Activated CD4-positive, alpha-beta T cell treated with anti-CD3 and anti-CD28 coated beads for 36 hours (primary cell): ENCODE data around the gene BRIP1. TPM values are rescaled to one million over a fixed set of nuclear protein-coding genes. Genes with fewer than 3 reads are reported as not detected.

Experiments used
- ATAC-seq: fragments of 200-7000 bp; cut with Tn5 transposase; one replicate; pipeline ENCODE4 v1.10.0; 2021; ENCODE audit warnings: mild to moderate bottlenecking, moderate library complexity
- CTCF ChIA-PET: fragments of 350-600 bp; sonication (Branson Sonifier 250); formaldehyde crosslinking; loops from one replicate; lab custom pipeline; 2021; ENCODE audit warnings: antibody characterized with exemption; lab: Charles Lee
- POLR2A ChIA-PET: fragments of 350-600 bp; sonication (Branson Sonifier 250); formaldehyde crosslinking; loops from one replicate; lab custom pipeline; 2021; ENCODE audit warnings: antibody characterized with exemption, inconsistent platforms; lab: Charles Lee
- DNase-seq: peaks from one replicate; pipeline ENCODE4 v3.0.0-alpha.2; 2020
- H3K27ac Mint-ChIP-seq: one replicate; pipeline ENCODE4 v1.8.0; 2021; ENCODE audit warnings: mixed read lengths
- H3K27me3 Mint-ChIP-seq: one replicate; pipeline ENCODE4 v1.8.0; 2021; ENCODE audit warnings: mixed read lengths
- H3K36me3 Mint-ChIP-seq: one replicate; pipeline ENCODE4 v1.8.0; 2021; ENCODE audit warnings: low read depth, mixed read lengths
- H3K4me1 Mint-ChIP-seq: one replicate; pipeline ENCODE4 v1.8.0; 2021; ENCODE audit warnings: mixed read lengths
- H3K4me3 Mint-ChIP-seq: one replicate; pipeline ENCODE4 v1.8.0; 2021; ENCODE audit warnings: mild to moderate bottlenecking, moderate library complexity, mixed read lengths
- H3K9me3 Mint-ChIP-seq: one replicate; pipeline ENCODE4 v1.8.0; 2021; ENCODE audit warnings: low read depth, mixed read lengths
- intact Hi-C, 2 experiments: fragments of 100-400 bp; cut with DNase I in 1 of 2; cut with micrococcal nuclease in 1 of 2; formaldehyde crosslinking; loops; one replicate each; pipeline versions ENCODE4 v1.14.2 to v1.15.1; 2022 to 2024; cut with DNase I, micrococcal nuclease
- total RNA-seq, 2 experiments: library from RNA; stranded (reverse); gene quantifications; one replicate each; pipeline ENCODE4 v1.2.3, GENCODE V29; 2021

The BRIP1 gene
- total RNA-seq, 2 experiments from 2014 or later: 15.4 to 16.2 TPM

DNA sequence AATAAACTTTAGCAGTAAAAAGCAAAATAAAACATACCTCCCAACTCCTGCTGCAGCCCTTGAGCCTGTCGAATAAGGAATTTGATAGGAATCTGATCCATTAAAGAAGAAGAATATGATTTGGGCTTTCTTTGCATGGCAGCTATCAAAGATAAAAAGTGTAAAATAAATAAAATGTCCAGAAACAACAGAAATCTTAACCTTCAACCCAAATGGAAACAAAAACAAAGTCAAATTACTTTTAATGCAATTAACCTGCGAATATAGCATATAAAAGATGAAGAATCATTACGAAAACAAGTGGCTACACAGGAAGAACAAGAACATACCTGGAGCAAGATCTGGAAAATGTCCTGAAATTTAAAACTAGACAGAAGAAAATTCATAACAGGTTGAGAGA, 21.5 kb upstream of the BRIP1 start:
- Mint-ChIP-seq H3K27me3 (no peaks in the 10 kb centered on the region), H3K4me1 (no peaks in the 10 kb centered on the region), H3K27ac (no peak overlapping the region), H3K4me3 (no peak overlapping the region), H3K36me3 (peaks cover 36% of the 10 kb centered on the region), H3K9me3 (no peaks in the 10 kb centered on the region)
- intact Hi-C loops: no loop called here
- CTCF ChIA-PET: interaction anchor here (0.6 kb wide), 1 partner anchor 192 kb away, joined by 3 read pairs; no protein-coding TSS in a partner anchor
- ATAC-seq: no peak
- DNase-seq: no peak
- POLR2A ChIA-PET: interaction anchor here (0.7 kb wide), 1 partner anchor 40 kb away, joined by 6 read pairs; no protein-coding TSS in a partner anchor

DNA sequence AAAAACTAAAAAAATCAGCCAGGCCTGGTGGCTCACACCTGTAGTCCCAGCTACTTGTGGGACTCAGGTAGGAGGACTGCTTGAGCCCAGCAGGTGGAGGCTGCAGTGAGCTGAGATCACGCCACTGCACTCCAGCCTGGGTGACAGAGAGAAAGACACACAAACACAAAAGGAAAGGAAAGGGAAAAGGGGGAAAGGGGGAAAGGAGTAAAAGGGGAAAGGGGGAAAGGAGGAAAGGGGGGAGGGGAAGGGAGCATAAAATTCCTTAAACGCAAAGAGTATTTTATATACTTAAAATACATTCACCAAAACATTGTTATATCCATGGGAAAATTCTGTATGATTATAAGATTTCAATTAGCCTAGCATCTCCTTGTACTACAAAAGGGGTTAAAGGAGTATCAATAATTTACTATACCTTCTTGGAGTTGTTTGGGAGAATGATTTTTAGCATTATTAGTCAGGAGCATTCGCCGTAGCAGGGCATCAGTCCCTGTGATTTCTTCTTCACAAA, 17.3 kb upstream of the BRIP1 start:
- Mint-ChIP-seq H3K4me3 (no peak overlapping the region), H3K9me3 (no peaks in the 10 kb centered on the region), H3K27me3 (no peaks in the 10 kb centered on the region), H3K4me1 (no peaks in the 10 kb centered on the region), H3K36me3 (peaks cover 34% of the 10 kb centered on the region), H3K27ac (no peak overlapping the region)
- POLR2A ChIA-PET: no interaction called here
- DNase-seq (no peak), ATAC-seq (no peak)
- intact Hi-C loops: no loop called here
- CTCF ChIA-PET: no interaction called here

DNA sequence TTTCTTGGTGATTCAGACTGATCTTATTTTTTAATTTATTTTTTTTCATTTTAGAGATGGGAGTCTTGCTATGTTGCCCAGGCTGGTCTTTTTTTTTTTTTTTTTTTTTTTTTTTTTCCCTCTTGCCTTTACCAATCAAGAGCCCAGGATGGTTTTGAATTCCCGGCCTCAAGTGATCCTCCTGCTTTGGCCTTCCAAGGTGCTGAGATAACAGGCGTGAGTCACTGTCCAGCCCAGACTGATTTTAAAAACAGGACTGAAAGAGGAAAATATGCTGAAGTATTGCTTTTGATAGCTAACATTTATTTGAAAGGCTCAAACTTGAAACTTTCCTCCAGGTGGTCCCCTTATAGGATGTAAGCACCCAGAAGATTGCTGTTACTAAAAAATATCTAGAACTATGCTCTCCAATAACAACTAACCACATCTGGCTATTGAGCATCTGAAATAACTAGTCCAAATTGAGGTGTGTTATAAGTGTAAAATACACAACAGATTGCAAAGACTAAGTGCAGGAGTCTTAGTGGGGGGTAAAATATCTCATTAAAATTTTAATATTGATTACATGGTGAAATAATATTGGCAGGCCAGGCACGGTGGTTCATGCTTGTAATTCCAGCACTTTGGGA, 15.8 kb upstream of the BRIP1 start:
- ChIA-PET POLR2A (no interaction called here), CTCF (no interaction called here)
- peaks cover 32% of the 10 kb centered on the region for H3K36me3 Mint-ChIP-seq

DNA sequence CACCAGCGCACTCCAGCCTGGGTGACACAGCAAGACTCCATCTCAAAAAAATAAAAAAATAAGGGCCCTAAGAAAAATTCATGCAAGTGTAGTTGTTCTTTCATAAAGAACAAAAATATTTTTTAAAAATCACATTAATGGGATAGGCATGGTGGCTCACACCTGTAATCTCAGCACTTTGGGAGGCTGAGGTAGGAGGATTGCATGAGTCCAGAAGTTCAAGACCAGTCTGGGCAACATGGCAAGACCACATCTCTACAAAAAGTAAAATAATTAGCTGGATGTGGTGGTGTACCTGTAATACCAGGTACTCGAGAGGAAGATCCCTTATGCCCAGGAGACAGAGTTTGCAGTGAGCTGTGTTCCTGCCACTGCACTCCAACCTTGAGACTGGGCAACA, 15.2 kb upstream of the BRIP1 start:
- CTCF ChIA-PET: no interaction called here
- POLR2A ChIA-PET: interaction anchor here (0.7 kb wide), 1 partner anchor 1530 kb away, joined by 3 read pairs; no protein-coding TSS in a partner anchor

More for the DNA sequence above, 15.8 kb upstream of the BRIP1 start:
- no peak for ATAC-seq
- Mint-ChIP-seq H3K4me1 (no peaks in the 10 kb centered on the region), H3K27ac (no peak overlapping the region), H3K9me3 (no peaks in the 10 kb centered on the region), H3K27me3 (no peaks in the 10 kb centered on the region), H3K4me3 (no peak overlapping the region)
- no peak for DNase-seq
- intact Hi-C loops: no loop called here

DNA sequence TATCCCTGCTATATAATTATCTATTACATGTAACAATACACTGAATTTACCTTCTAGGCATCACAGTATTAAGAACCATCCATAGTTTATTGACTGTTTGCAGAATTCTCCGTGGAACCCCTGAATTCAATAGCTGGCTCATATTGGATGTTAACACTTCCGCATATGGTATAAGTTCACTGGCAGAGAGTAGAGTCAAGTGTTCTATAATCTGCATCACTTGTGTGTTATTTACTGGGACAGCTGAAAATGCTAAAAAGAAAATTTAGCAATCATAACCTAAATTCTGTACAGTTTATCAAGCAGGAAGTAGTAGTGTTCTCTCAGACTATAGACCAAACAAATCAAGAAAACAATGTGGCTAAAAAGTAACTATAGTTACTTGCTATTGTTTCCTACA, 14.5 kb upstream of the BRIP1 start:
- CTCF ChIA-PET: no interaction called here
- DNase-seq (no peak), ATAC-seq (no peak)
- H3K4me3 Mint-ChIP-seq: no peak overlapping the region
- H3K4me1 Mint-ChIP-seq: peaks cover 4% of the 10 kb centered on the region
- POLR2A ChIA-PET: interaction anchor here (0.7 kb wide), 1 partner anchor 1530 kb away, joined by 3 read pairs; no protein-coding TSS in a partner anchor
- H3K27ac Mint-ChIP-seq: no peak overlapping the region
- H3K36me3 Mint-ChIP-seq: peaks cover 37% of the 10 kb centered on the region
- no peaks in the 10 kb centered on the region for H3K9me3 Mint-ChIP-seq
- intact Hi-C loops: no loop called here
- H3K27me3 Mint-ChIP-seq: no peaks in the 10 kb centered on the region

More for the DNA sequence above, 15.2 kb upstream of the BRIP1 start:
- H3K9me3 Mint-ChIP-seq: no peaks in the 10 kb centered on the region
- no peak overlapping the region for H3K27ac Mint-ChIP-seq
- DNase-seq: no peak
- H3K4me3 Mint-ChIP-seq: no peak overlapping the region
- peaks cover 4% of the 10 kb centered on the region for H3K4me1 Mint-ChIP-seq
- H3K36me3 Mint-ChIP-seq: peaks cover 36% of the 10 kb centered on the region
- no peak for ATAC-seq
- intact Hi-C loops: no loop called here
- H3K27me3 Mint-ChIP-seq: no peaks in the 10 kb centered on the region

DNA sequence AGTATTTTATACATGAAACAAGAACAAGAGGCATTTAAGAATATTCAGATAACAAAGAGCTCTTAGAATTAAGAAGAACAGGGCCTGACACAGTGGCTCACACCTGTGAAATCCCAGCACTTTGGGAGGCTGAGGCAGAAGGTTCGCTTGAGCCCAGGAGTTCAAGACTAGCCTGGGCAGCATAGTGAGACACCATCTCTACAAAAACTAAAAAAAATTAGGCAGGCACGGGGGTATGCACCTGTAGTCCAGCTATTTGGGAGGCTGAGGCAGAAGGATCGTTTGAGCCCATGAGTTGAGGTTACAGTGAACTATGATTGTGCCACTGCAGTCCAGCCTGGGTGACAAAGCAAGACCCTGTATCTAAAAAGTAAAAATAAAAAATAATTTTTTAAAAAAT, 12.5 kb upstream of the BRIP1 start:
- no peak for ATAC-seq
- CTCF ChIA-PET: no interaction called here
- H3K36me3 Mint-ChIP-seq: peaks cover 29% of the 10 kb centered on the region
- no peaks in the 10 kb centered on the region for H3K27me3 Mint-ChIP-seq
- no peak overlapping the region for H3K4me3 Mint-ChIP-seq
- DNase-seq: no peak
- peaks cover 4% of the 10 kb centered on the region for H3K4me1 Mint-ChIP-seq
- intact Hi-C loops: no loop called here
- H3K9me3 Mint-ChIP-seq: no peaks in the 10 kb centered on the region
- POLR2A ChIA-PET: interaction anchor here (0.5 to 1.7 kb wide), 2 partner anchors 12 to 40 kb away, joined by 4 to 5 read pairs; partner anchors contain the start of gene BRIP1
- no peak overlapping the region for H3K27ac Mint-ChIP-seq

DNA sequence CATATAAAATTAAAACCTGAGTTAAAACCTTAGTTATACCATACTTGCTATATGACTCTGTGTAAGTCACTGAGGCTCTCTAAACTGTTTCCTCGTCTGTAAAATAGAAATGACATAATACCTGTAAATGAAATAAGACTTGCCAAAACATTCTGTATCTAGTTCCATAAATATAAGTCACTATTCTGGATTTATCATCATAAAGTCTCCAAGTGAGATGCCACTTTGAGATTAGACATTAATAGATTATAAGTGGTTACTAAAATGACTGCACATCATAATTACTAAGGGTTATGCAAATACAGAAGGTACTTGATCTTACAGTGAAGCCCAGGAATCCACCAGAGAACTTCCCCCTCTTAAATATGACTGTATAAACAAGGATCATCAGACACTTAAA, 12.0 kb upstream of the BRIP1 start:
- Mint-ChIP-seq H3K9me3 (no peaks in the 10 kb centered on the region), H3K4me1 (peaks cover 4% of the 10 kb centered on the region), H3K4me3 (no peak overlapping the region), H3K27ac (no peak overlapping the region), H3K27me3 (no peaks in the 10 kb centered on the region), H3K36me3 (peaks cover 32% of the 10 kb centered on the region)
- CTCF ChIA-PET: no interaction called here
- POLR2A ChIA-PET: interaction anchor here (0.5 to 1.7 kb wide), 2 partner anchors 11 to 40 kb away, joined by 4 to 5 read pairs; partner anchors contain the start of gene BRIP1
- intact Hi-C loops: no loop called here
- ATAC-seq (peak; percentile 63), DNase-seq (no peak)

DNA sequence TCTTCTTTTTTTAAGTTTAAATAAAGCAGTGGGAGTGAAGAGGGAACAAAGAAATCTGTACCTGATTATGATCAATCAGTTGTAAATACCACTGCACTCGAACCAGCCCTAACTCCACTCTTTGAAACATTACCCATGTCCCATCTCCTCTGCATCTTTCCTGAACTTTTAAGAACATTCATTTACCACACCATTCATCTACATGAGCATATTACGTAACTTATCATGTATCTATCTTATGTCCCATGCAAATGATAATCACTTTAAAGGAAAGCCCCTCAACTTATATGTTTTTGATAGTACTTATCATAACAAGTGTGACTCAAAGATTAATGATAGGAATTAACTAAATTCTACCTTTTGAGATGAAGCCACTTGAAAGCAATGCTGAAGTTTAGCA, 10.7 kb upstream of the BRIP1 start:
- Mint-ChIP-seq H3K4me1 (peaks cover 4% of the 10 kb centered on the region), H3K4me3 (no peak overlapping the region), H3K36me3 (peaks cover 33% of the 10 kb centered on the region), H3K27me3 (no peaks in the 10 kb centered on the region), H3K27ac (no peak overlapping the region), H3K9me3 (no peaks in the 10 kb centered on the region)
- POLR2A ChIA-PET: no interaction called here
- DNase-seq (no peak), ATAC-seq (no peak)
- CTCF ChIA-PET: interaction anchor here (0.6 kb wide), 1 partner anchor 130 kb away, joined by 3 read pairs; no protein-coding TSS in a partner anchor
- intact Hi-C loops: no loop called here

DNA sequence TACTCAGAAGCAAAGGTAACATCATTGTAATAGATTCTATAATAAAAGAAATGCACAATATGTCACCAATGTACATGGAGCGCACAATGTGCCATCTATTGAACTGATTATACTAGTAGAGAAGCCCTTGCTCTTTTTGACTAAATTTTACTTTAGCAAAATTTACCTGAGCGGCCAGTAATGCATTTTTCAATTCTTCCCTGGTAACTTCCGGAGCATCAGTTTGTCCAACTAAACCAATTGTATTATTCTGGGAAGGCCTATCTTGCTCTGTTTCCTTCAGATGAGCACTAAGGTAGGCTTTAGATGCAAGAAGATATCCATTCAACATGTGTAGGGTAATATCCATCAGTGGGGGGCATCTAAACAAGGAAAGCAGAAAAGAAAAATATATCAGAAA, 8.8 kb upstream of the BRIP1 start:
- no peak for DNase-seq
- ChIA-PET CTCF (no interaction called here), POLR2A (no interaction called here)
- no peak for ATAC-seq
- Mint-ChIP-seq H3K9me3 (no peaks in the 10 kb centered on the region), H3K27me3 (no peaks in the 10 kb centered on the region), H3K27ac (no peak overlapping the region), H3K36me3 (peaks cover 23% of the 10 kb centered on the region), H3K4me3 (no peak overlapping the region), H3K4me1 (peaks cover 4% of the 10 kb centered on the region)
- intact Hi-C loops: no loop called here

DNA sequence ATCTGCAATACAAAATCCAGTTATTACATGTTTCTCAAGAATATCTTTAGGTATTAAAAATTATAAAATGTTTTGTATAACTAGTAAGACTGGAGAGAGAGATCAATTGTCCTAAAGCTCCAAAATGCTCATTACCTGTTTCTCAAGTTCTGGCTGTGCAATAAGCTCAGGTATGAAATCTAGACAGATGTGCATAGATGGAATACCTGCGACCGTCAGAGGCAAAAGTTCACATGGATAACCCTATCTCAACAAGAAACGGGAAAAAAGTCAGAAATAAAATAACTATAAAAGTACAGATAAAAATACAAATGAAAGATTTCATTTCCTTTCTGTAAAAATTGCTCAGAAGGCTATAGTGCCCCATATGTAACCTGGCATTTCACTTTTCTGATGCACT, 5.8 kb upstream of the BRIP1 start:
- POLR2A ChIA-PET: no interaction called here
- Mint-ChIP-seq H3K9me3 (no peaks in the 10 kb centered on the region), H3K27me3 (no peaks in the 10 kb centered on the region), H3K4me1 (peaks cover 7% of the 10 kb centered on the region), H3K36me3 (peaks cover 21% of the 10 kb centered on the region), H3K27ac (no peak overlapping the region), H3K4me3 (no peak overlapping the region)
- CTCF ChIA-PET: interaction anchor here (0.7 kb wide), 1 partner anchor 18 kb away, joined by 4 read pairs; no protein-coding TSS in a partner anchor
- intact Hi-C loops: no loop called here
- DNase-seq (no peak), ATAC-seq (no peak)

DNA sequence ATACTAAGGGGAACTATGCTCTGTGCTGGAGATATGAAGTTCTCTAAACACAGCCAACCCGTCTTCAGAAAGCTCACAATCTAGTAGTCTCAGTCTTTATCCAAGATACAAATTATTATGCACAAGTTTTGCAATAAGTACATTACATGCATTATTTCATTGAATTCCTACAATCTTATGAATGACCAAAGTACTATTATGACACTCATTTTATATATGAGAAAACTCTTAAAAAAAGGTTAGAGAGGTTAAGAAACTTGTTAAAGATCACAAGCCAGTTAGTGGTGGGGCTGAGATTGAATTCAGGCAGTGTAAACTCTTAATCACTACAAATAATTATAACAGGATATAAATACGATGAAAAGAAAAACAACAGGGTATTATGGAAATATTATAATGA, 4.7 kb upstream of the BRIP1 start:
- H3K36me3 Mint-ChIP-seq: peaks cover 15% of the 10 kb centered on the region
- no peak for DNase-seq
- H3K27ac Mint-ChIP-seq: no peak overlapping the region
- ChIA-PET POLR2A (no interaction called here), CTCF (no interaction called here)
- peaks cover 9% of the 10 kb centered on the region for H3K4me1 Mint-ChIP-seq
- no peaks in the 10 kb centered on the region for H3K27me3 Mint-ChIP-seq
- ATAC-seq: no peak
- no peak overlapping the region for H3K4me3 Mint-ChIP-seq
- no peaks in the 10 kb centered on the region for H3K9me3 Mint-ChIP-seq
- intact Hi-C loops: no loop called here

DNA sequence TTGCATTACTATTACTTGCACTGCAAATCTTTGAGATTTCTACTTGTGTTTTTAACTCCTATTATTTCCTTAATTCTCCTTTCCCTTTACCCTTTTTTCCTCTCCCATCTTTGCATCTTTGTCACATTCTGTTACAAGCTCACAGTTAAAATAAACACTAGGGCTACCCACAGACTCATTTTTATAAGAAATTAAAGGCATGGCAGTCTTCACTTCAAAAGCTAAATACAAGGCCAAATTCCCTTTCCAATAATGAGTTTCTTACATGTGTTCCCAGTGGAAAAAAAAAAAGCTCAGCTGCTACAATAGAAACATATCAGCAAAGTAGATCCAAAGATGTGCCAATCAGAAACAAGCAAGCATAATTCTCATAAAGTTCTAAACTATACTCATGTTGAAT, 3.7 kb upstream of the BRIP1 start:
- intact Hi-C loops: no loop called here
- POLR2A ChIA-PET: no interaction called here
- H3K27ac Mint-ChIP-seq: no peak overlapping the region

More for the DNA sequence above, 3.7 kb upstream of the BRIP1 start:
- Mint-ChIP-seq H3K9me3 (no peaks in the 10 kb centered on the region), H3K36me3 (peaks cover 13% of the 10 kb centered on the region), H3K4me1 (peaks cover 16% of the 10 kb centered on the region), H3K27me3 (no peaks in the 10 kb centered on the region), H3K4me3 (no peak overlapping the region)
- ATAC-seq (no peak), DNase-seq (no peak)
- CTCF ChIA-PET: interaction anchor here (0.8 kb wide), 1 partner anchor 8 kb away, joined by 3 read pairs; no protein-coding TSS in a partner anchor
